Left lung (tissue), 10 donors: ENCODE data around the gene PTCD3. TPM values are rescaled to one million over a fixed set of nuclear protein-coding genes. Genes with fewer than 3 reads are reported as not detected.
A peak's percentile ranks its signal among the peaks of the same experiment; 100 is the strongest.

Source experiments
- ATAC-seq: fragments of 200-7000 bp; cut with Tn5 transposase; one replicate; pipeline ENCODE4 v1.9.1; 2020; ENCODE audit warnings: moderate library complexity
- DNase-seq, 4 donors: peaks; one replicate each; pipeline ENCODE4 v3.0.0-alpha.2; 2013 to 2020
- H3K27ac ChIP-seq, 2 donors: fragments of 200-600 bp; sonication (generic) in 1 of 2; one replicate each; pipeline versions ENCODE4 v1.5.0 to v1.8.0; 2020 to 2021
- H3K27me3 ChIP-seq, 2 donors: fragments of 200-600 bp; sonication (generic) in 1 of 2; one replicate each; pipeline versions ENCODE4 v1.5.0 to v1.8.0; 2020 to 2021
- H3K36me3 ChIP-seq, 2 donors: fragments of 200-600 bp; sonication (generic) in 1 of 2; one replicate each; pipeline versions ENCODE4 v1.5.0 to v1.8.0; 2020 to 2021
- H3K4me1 ChIP-seq, 2 donors: fragments of 200-600 bp; one replicate each; pipeline ENCODE4 v1.8.0; 2021
- H3K4me3 ChIP-seq, 2 donors: fragments of 200-600 bp; sonication (generic) in 1 of 2; one replicate each; pipeline versions ENCODE4 v1.5.0 to v1.8.0; 2020 to 2021; ENCODE audit warnings: mild to moderate bottlenecking in 1 of 2
- H3K9me3 ChIP-seq, 2 donors: fragments of 200-600 bp; sonication (generic) in 1 of 2; one replicate each; pipeline versions ENCODE4 v1.5.0 to v1.8.0; 2020 to 2021
- intact Hi-C, 2 donors: fragments of 100-400 bp; cut with DNase I; formaldehyde crosslinking; loops; one replicate each; pipeline versions ENCODE4 v1.11.2 to v1.14.2; 2022
- polyA plus RNA-seq, 6 donors: library from polyadenylated mRNA; unstranded; fragments of 120-200 nt; gene quantifications; one replicate each; pipeline ENCODE4 v1.2.1, GENCODE V29; 2013; ENCODE audit not compliant: insufficient read length in 6 of 6
- total RNA-seq, 2 donors: library from RNA; stranded (reverse); fragmentation: NEBNext Ultra II Directional; extraction: Animal tissue kit (Norgen Biotek cat#: 25700); gene quantifications; one replicate each; pipeline ENCODE4 v1.2.1, GENCODE V29; 2021
- TF ChIP-seq, protein P1 (sequence below), 2 donors: fragments of 200-600 bp; sonication (generic) in 1 of 2; IDR thresholded peaks; one replicate each; pipeline versions ENCODE4 v1.5.0 to v1.8.0; 2021; ENCODE audit warnings: antibody characterized with exemption in 2 of 2
- donor health status: DM: no; HTN: yes; CAD: no.
- donor health status: DM: no; HTN: no; CAD: no.

The PTCD3 gene
- total and polyA plus RNA-seq, 8 donors = 76.8 to 175 (median 137) TPM

DNA sequence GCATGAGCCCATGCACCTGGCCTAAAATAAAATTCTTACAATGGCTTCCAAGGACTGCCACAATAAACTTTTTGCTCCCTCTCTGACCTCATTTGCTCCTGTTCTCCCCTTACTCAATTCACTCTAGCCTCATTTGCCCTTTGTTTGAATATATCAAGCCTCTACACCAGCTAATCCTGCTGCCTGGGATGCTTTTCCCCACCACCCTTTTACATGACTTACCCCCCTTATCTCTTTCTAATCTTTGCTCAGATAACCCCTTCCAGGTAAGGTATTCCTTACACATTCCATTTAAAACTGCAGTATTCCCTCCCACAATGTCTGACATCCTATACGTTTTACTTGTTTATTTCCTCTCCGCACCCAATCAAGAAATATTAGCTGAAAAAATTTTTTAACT is 66.6 kb downstream of the PTCD3 start:
- ATAC-seq (no peak), DNase-seq (no peak)
- no peaks in the 10 kb centered on the region for H3K9me3 ChIP-seq
- H3K36me3 ChIP-seq = peaks cover 0 to 75% of the 10 kb centered on the region in 2 donors
- peaks cover 0 to 8% of the 10 kb centered on the region in 2 donors for H3K4me1 ChIP-seq
- H3K27ac ChIP-seq = no peak overlapping the region
- H3K27me3 ChIP-seq = no peaks in the 10 kb centered on the region
- TF ChIP-seq, protein P1, sequence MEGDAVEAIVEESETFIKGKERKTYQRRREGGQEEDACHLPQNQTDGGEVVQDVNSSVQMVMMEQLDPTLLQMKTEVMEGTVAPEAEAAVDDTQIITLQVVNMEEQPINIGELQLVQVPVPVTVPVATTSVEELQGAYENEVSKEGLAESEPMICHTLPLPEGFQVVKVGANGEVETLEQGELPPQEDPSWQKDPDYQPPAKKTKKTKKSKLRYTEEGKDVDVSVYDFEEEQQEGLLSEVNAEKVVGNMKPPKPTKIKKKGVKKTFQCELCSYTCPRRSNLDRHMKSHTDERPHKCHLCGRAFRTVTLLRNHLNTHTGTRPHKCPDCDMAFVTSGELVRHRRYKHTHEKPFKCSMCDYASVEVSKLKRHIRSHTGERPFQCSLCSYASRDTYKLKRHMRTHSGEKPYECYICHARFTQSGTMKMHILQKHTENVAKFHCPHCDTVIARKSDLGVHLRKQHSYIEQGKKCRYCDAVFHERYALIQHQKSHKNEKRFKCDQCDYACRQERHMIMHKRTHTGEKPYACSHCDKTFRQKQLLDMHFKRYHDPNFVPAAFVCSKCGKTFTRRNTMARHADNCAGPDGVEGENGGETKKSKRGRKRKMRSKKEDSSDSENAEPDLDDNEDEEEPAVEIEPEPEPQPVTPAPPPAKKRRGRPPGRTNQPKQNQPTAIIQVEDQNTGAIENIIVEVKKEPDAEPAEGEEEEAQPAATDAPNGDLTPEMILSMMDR (IDR thresholded peaks at IDR 0.05) = no peak
- H3K4me3 ChIP-seq = no peak overlapping the region
- intact Hi-C loops = no loop called here

DNA sequence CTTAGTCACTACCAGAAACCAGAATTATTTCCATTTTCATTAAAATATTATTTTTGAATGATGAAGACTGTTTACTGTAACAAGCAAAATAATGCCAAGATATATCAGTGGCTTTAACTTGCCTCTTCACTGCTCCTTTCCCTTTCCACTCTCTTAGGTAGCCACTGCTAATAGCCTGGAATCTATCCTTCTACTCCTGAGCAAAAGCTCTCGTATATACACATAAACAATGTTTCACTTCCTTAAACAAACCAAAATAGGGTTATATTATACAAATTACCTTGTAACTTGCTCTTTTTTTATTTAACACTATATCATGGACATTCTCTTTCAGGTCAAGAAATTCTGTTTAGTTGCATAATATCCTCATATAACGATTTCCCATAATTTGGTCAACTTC is 68.4 kb downstream of the PTCD3 start:
- Histone ChIP-seq H3K27me3 (no peaks in the 10 kb centered on the region), H3K4me1 (peaks cover 0 to 8% of the 10 kb centered on the region in 2 donors), H3K27ac (no peak overlapping the region), H3K4me3 (no peak overlapping the region), H3K9me3 (no peaks in the 10 kb centered on the region), H3K36me3 (peaks cover 0 to 75% of the 10 kb centered on the region in 2 donors)
- no peak for ATAC-seq
- intact Hi-C loops = no loop called here
- TF ChIP-seq, protein P1 (IDR thresholded peaks at IDR 0.05) = no peak
- no peak for DNase-seq

DNA sequence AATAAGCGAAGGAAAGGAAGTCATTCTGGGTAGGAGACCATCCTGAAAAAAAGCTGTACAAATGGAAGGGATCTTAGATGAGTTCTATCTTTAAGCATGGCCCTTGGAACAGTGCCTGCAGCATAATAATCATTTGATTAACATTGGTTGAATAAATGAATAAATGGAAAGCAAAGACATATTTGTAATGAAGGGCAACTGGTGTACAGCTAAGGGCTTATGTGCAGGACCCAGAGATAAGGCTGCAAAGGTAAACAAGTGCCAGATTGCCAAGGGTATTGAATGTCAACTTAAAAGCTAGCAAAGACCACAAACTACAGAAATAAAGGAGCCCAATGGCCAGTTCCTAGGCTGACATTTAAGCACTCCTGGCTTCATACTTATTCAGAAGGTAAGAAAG is 69.8 kb downstream of the PTCD3 start:
- intact Hi-C loops = no loop called here
- TF ChIP-seq, protein P1 (IDR thresholded peaks at IDR 0.05) = no peak
- no peak overlapping the region for H3K27ac ChIP-seq
- no peaks in the 10 kb centered on the region for H3K27me3 ChIP-seq
- H3K4me1 ChIP-seq = peaks cover 0 to 8% of the 10 kb centered on the region in 2 donors
- peaks cover 0 to 75% of the 10 kb centered on the region in 2 donors for H3K36me3 ChIP-seq
- H3K9me3 ChIP-seq = no peaks in the 10 kb centered on the region
- no peak overlapping the region for H3K4me3 ChIP-seq
- no peak for ATAC-seq
- no peak for DNase-seq

DNA sequence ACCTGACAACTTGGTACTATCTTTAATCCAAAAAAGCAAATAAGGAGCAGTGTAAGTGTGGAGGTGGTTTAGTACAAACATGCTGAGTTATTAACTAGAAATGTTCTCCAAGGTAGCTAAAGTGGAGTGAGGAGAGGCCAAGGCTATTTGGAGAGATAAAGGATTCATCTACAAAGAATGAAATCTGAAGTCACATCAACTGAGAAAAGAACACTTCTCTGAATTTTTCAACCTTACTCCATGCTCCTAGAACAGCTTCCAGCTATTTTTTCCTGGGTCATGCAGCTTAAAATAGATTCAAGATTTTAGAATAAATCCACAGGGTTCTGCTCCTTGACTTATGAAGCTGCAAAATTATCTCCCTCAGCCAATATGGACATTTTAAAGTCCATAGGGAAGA is 70.6 kb downstream of the PTCD3 start:
- H3K36me3 ChIP-seq = peaks cover 0 to 72% of the 10 kb centered on the region in 2 donors
- intact Hi-C loops = no loop called here

DNA sequence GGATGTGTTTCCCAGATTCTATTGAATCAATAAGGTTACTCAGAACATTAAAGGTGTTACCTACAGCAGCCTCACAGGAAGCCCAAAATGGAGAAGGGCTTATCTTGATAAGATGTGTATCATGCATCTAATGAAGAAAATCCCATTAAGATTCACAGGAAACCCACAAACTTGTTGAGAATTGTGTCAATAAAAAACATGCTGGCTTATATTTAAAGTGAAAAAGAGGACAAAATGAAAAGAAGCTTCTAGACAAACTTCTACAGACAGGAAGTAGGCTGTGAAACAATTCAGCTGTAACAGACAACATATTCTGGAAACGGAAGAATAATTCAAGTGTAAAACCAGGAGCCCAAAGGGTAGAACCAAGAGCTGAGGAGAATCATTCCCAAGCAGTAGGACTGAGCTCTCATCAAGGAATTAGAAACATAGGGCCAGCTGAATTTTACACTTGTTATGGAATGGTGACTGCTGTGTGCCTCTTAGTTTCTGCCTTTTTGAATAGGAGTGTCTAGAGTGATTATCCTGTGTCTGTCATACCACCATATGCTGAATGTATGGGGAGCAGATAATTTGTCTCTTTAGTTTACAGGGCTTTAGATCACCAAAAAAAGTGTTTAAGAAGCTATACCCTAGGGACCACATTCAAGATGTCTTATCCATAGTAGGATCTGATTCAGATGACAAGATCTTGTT is 79.6 kb downstream of the PTCD3 start:
- TF ChIP-seq, protein P1 (IDR thresholded peaks at IDR 0.05) = no peak
- Histone ChIP-seq H3K27ac (peak overlapping the region; percentile 9 to 57), H3K9me3 (no peaks in the 10 kb centered on the region), H3K4me3 (no peak overlapping the region), H3K27me3 (no peaks in the 10 kb centered on the region), H3K4me1 (peaks cover 9 to 51% of the 10 kb centered on the region in 2 donors), H3K36me3 (peaks cover 0 to 9% of the 10 kb centered on the region in 2 donors)
- intact Hi-C loops = no loop called here
- ATAC-seq = no peak
- DNase-seq = no peak

More for the DNA sequence above, 70.6 kb downstream of the PTCD3 start:
- Histone ChIP-seq H3K27me3 (no peaks in the 10 kb centered on the region), H3K4me1 (peaks cover 0 to 8% of the 10 kb centered on the region in 2 donors), H3K9me3 (no peaks in the 10 kb centered on the region), H3K27ac (no peak overlapping the region), H3K4me3 (no peak overlapping the region)
- TF ChIP-seq, protein P1 (IDR thresholded peaks at IDR 0.05) = no peak
- DNase-seq (no peak), ATAC-seq (no peak)
